H1 (cell line): Measurements from ENCODE around the gene EPYC. TPM values are rescaled to one million over a fixed set of nuclear protein-coding genes. Genes with fewer than 3 reads are reported as not detected.

ENCODE experiments used
- CTCF ChIA-PET: fragments of 300-600 bp; sonication (Branson Sonifier 250); formaldehyde crosslinking; loops from one replicate; lab custom pipeline; 2021; ENCODE audit not compliant: partially characterized antibody; lab: Charles Lee
- POLR2A ChIA-PET: fragments of 300-600 bp; sonication (Branson Sonifier 250); formaldehyde crosslinking; loops from one replicate; lab custom pipeline; 2021; ENCODE audit warnings: inconsistent platforms; ENCODE audit not compliant: partially characterized antibody; lab: Charles Lee
- DNase-seq, 2 experiments: peaks; one replicate each; pipeline versions ENCODE4 v3.0.0 to v3.0.0-alpha.2; 2010 to 2022; ENCODE audit warnings: low spot score in 2 of 2, low read depth in 1 of 2, mixed read lengths in 1 of 2
- FAIRE-seq: peaks from 2 replicates; lab custom pipeline; 2011; peaks lifted over from hg19 to GRCh38; lab: Jason Lieb, UNC
- H2AFZ ChIP-seq: 2 replicates; pipeline ENCODE4 v1.8.1; 2012; ENCODE audit warnings: low read length, inconsistent platforms
- H2AK5ac ChIP-seq: 2 replicates; pipeline ENCODE4 v1.6.1; 2013; ENCODE audit warnings: low read depth, low read length
- H2BK120ac ChIP-seq: replicated peaks from 2 replicates; pipeline ENCODE3; 2013; ENCODE audit warnings: low read depth, low read length, inconsistent platforms
- H2BK12ac ChIP-seq: 2 replicates; pipeline ENCODE4 v1.6.1; 2013; ENCODE audit warnings: low read depth, low read length
- H2BK15ac ChIP-seq: 2 replicates; pipeline ENCODE4 v1.6.1; 2013; ENCODE audit warnings: low read length
- H2BK20ac ChIP-seq: 2 replicates; pipeline ENCODE4 v1.6.1; 2013; ENCODE audit warnings: low read length
- H2BK5ac ChIP-seq: 2 replicates; pipeline ENCODE4 v1.6.1; 2013; ENCODE audit warnings: low read depth, low read length
- H3K14ac ChIP-seq: 2 replicates; pipeline ENCODE4 v1.6.1; 2013; ENCODE audit warnings: inconsistent platforms; ENCODE audit not compliant: insufficient read length
- H3K18ac ChIP-seq: 2 replicates; pipeline ENCODE4 v1.6.1; 2013; ENCODE audit warnings: low read length; ENCODE audit errors: extremely low read depth
- H3K23ac ChIP-seq: 2 replicates; pipeline ENCODE4 v1.6.1; 2013; ENCODE audit warnings: inconsistent platforms; ENCODE audit not compliant: insufficient read length
- H3K23me2 ChIP-seq: 2 replicates; pipeline ENCODE4 v1.6.1; 2013; ENCODE audit warnings: low read depth, low read length
- H3K27ac ChIP-seq: 2 replicates; pipeline ENCODE4 v1.6.1; 2011; ENCODE audit warnings: low read depth, low read length, inconsistent platforms
- H3K27me3 ChIP-seq, 4 experiments: replicated peaks in 1 of 4; 1 replicate in 1 of 4; 2 replicates in 3 of 4; pipeline versions ENCODE4 v1.6.1 to v1.8.1; 2011 to 2013; ENCODE audit warnings: low read length in 3 of 4, mild to moderate bottlenecking in 3 of 4, inconsistent platforms in 2 of 4, mixed read lengths in 2 of 4, moderate library complexity in 1 of 4; ENCODE audit not compliant: control insufficient read depth in 3 of 4, insufficient read depth in 3 of 4; ENCODE audit errors: extremely low read depth in 1 of 4
- H3K36me3 ChIP-seq, 4 experiments: 2 replicates each; pipeline versions ENCODE4 v1.6.1 to v1.8.1; 2011 to 2013; ENCODE audit warnings: mild to moderate bottlenecking in 4 of 4, low read length in 3 of 4, moderate library complexity in 2 of 4, control low read depth in 1 of 4, inconsistent platforms in 1 of 4; ENCODE audit not compliant: insufficient read depth in 4 of 4, control insufficient read depth in 2 of 4
- H3K4ac ChIP-seq: replicated peaks from 2 replicates; pipeline ENCODE3; 2013; ENCODE audit warnings: low read length, low read depth, mixed read lengths, inconsistent platforms; ENCODE audit not compliant: insufficient read length
- H3K4me1 ChIP-seq, 4 experiments: replicated peaks in 1 of 4; 1 replicate in 1 of 4; 2 replicates in 3 of 4; pipeline versions ENCODE4 v1.6.1 to v1.8.1; 2011 to 2013; ENCODE audit warnings: low read length in 3 of 4, inconsistent platforms in 2 of 4, mixed read lengths in 1 of 4; ENCODE audit not compliant: insufficient read depth in 4 of 4, control insufficient read depth in 3 of 4
- H3K4me2 ChIP-seq, 2 experiments: 2 replicates each; pipeline versions ENCODE4 v1.6.1 to v1.8.1; 2011 to 2013; ENCODE audit warnings: low read depth in 2 of 2, low read length in 2 of 2, control low read depth in 1 of 2, inconsistent platforms in 1 of 2, mild to moderate bottlenecking in 1 of 2; ENCODE audit not compliant: insufficient read depth in 1 of 2
- H3K4me3 ChIP-seq, 4 experiments: fragments of 200-600, 300-600 bp in 1 of 4; sonication (generic), shearing (Covaris generic), sonication (Bioruptor Twin) in 1 of 4; 2 replicates each; pipeline versions ENCODE4 v1.5.1 to v1.8.1; 2011 to 2016; ENCODE audit warnings: low read length in 4 of 4, low read depth in 3 of 4, control low read depth in 2 of 4, inconsistent platforms in 2 of 4, mild to moderate bottlenecking in 2 of 4, mixed read lengths in 1 of 4, moderate library complexity in 1 of 4; ENCODE audit not compliant: insufficient read depth in 2 of 4; ENCODE audit errors: extremely low read depth in 1 of 4
- H3K56ac ChIP-seq: replicated peaks from 2 replicates; pipeline ENCODE3; 2013; ENCODE audit warnings: low read depth, mild to moderate bottlenecking, mixed read lengths, low read length, inconsistent platforms; ENCODE audit not compliant: insufficient read length
- H3K79me1 ChIP-seq: 2 replicates; pipeline ENCODE4 v1.6.1; 2013; ENCODE audit warnings: low read depth, low read length, control low read depth
- H3K79me2 ChIP-seq, 2 experiments: 2 replicates each; pipeline versions ENCODE4 v1.6.1 to v1.8.1; 2012 to 2013; ENCODE audit warnings: low read length in 2 of 2, mild to moderate bottlenecking in 2 of 2, inconsistent platforms in 1 of 2; ENCODE audit not compliant: insufficient read depth in 2 of 2, control insufficient read depth in 1 of 2
- H3K9ac ChIP-seq, 4 experiments: replicated peaks in 1 of 4; 1 replicate in 1 of 4; 2 replicates in 3 of 4; pipeline versions ENCODE4 v1.6.1 to v1.8.1; 2011 to 2013; ENCODE audit warnings: low read depth in 3 of 4, low read length in 3 of 4, control low read depth in 2 of 4, mild to moderate bottlenecking in 2 of 4, moderate library complexity in 2 of 4, inconsistent platforms in 1 of 4; ENCODE audit errors: extremely low read depth in 1 of 4
- H3K9me3 ChIP-seq, 2 experiments: 2 replicates each; pipeline versions ENCODE4 v1.6.1 to v1.8.1; 2012 to 2013; ENCODE audit warnings: mild to moderate bottlenecking in 2 of 2, moderate library complexity in 2 of 2, control low read depth in 1 of 2, inconsistent platforms in 1 of 2, low read depth in 1 of 2, low read length in 1 of 2, mixed read lengths in 1 of 2; ENCODE audit not compliant: insufficient read depth in 2 of 2
- H4K20me1 ChIP-seq, 2 experiments: replicated peaks in 1 of 2; 2 replicates each; pipeline versions ENCODE3 to v1.8.1; 2011 to 2013; ENCODE audit warnings: inconsistent platforms in 2 of 2, low read length in 2 of 2, mild to moderate bottlenecking in 1 of 2; ENCODE audit not compliant: insufficient read depth in 2 of 2, control insufficient read depth in 1 of 2
- H4K5ac ChIP-seq: 2 replicates; pipeline ENCODE4 v1.6.1; 2013; ENCODE audit warnings: low read length, low read depth, mixed read lengths, inconsistent platforms; ENCODE audit not compliant: insufficient read length
- H4K8ac ChIP-seq: 2 replicates; pipeline ENCODE4 v1.8.0; 2013; ENCODE audit warnings: mild to moderate bottlenecking, moderate library complexity, low read length, inconsistent platforms; ENCODE audit not compliant: insufficient read depth; ENCODE audit errors: extremely low read depth
- H4K91ac ChIP-seq: replicated peaks from 2 replicates; pipeline ENCODE3; 2013; ENCODE audit warnings: low read length, mixed read lengths, inconsistent platforms; ENCODE audit not compliant: insufficient read length
- CBX5 ChIP-seq: fragments of 300-800, 300-1000 bp; sonication (generic); IDR thresholded peaks from 2 replicates; pipeline ENCODE4 v1.7.1; 2016; ENCODE audit warnings: antibody characterized with exemption, low read length, low read depth
- CBX8 ChIP-seq: fragments of 300-800, 300-1000 bp; sonication (generic); IDR thresholded peaks from 2 replicates; pipeline ENCODE4 v1.7.1; 2016; ENCODE audit warnings: low read depth, low read length, borderline replicate concordance
- CEBPB ChIP-seq: IDR thresholded peaks from 2 replicates; pipeline ENCODE4 v1.6.1; 2012; ENCODE audit warnings: low read depth, low read length
- CTBP2 ChIP-seq: IDR thresholded peaks from 2 replicates; pipeline ENCODE4 v1.7.0; 2011; ENCODE audit warnings: borderline replicate concordance, mild to moderate bottlenecking, moderate library complexity, mixed read lengths, low read length; ENCODE audit not compliant: insufficient read depth, insufficient read length
- CTCF ChIP-seq, 3 experiments: IDR thresholded peaks; 1 replicate in 2 of 3; 2 replicates in 1 of 3; pipeline versions ENCODE4 v1.5.1 to v1.6.1; 2011; ENCODE audit warnings: low read length in 3 of 3, mild to moderate bottlenecking in 3 of 3, inconsistent platforms in 2 of 3, low read depth in 1 of 3, moderate library complexity in 1 of 3; ENCODE audit not compliant: insufficient read depth in 1 of 3; ENCODE audit errors: control extremely low read depth in 1 of 3
- FOSL1 ChIP-seq: IDR thresholded peaks from 2 replicates; pipeline ENCODE4 v1.6.1; 2011; ENCODE audit warnings: mild to moderate bottlenecking, low read depth, low read length, moderate library complexity; ENCODE audit not compliant: insufficient read depth
- NANOG ChIP-seq: IDR thresholded peaks from 2 replicates; pipeline ENCODE4 v1.6.1; 2011; ENCODE audit warnings: low read length, low read depth, mild to moderate bottlenecking, inconsistent platforms; ENCODE audit not compliant: insufficient read depth, poor library complexity, severe bottlenecking
- RBBP5 ChIP-seq: IDR thresholded peaks from 2 replicates; pipeline ENCODE4 v1.7.1; 2012; ENCODE audit warnings: low read depth, mild to moderate bottlenecking, inconsistent platforms, low read length, moderate library complexity, borderline replicate concordance
- SIN3A ChIP-seq, 2 experiments: IDR thresholded peaks in 1 of 2; conservative IDR thresholded peaks in 1 of 2; 2 replicates each; pipeline ENCODE4 v1.6.1; 2011 to 2012; ENCODE audit warnings: low read length in 2 of 2, improper control_type of control experiment in 1 of 2, low read depth in 1 of 2, mild to moderate bottlenecking in 1 of 2
- SP2 ChIP-seq: IDR thresholded peaks from 2 replicates; pipeline ENCODE4 v1.6.1; 2012; ENCODE audit warnings: mild to moderate bottlenecking, low read length, inconsistent platforms
- SRF ChIP-seq: IDR thresholded peaks from 2 replicates; pipeline ENCODE4 v1.6.1; 2011; ENCODE audit warnings: mild to moderate bottlenecking, low read depth, low read length, moderate library complexity
- TAF7 ChIP-seq: optimal IDR thresholded peaks from 2 replicates; pipeline ENCODE3; 2011; ENCODE audit warnings: low read depth, mild to moderate bottlenecking, inconsistent platforms, low read length, moderate library complexity, borderline replicate concordance
- YY1 ChIP-seq: IDR thresholded peaks from 2 replicates; pipeline ENCODE4 v1.6.1; 2011; ENCODE audit warnings: low read depth, mild to moderate bottlenecking, low read length
- polyA plus RNA-seq, 7 experiments: library from polyadenylated mRNA; depleted of rRNA in 3 of 7; stranded (reverse) in 5 of 7; unstranded in 2 of 7; fragments of >200 nt in 5 of 7; fragments of 200-250 nt in 2 of 7; gene quantifications; 1 replicate in 5 of 7; 2 replicates in 1 of 7; 4 replicates in 1 of 7; pipeline versions ENCODE4 v1.2.1 to v1.2.3, GENCODE V29; 2011 to 2013; ENCODE audit warnings: missing spikeins in 2 of 7, mixed read lengths in 2 of 7
- total RNA-seq: library from RNA; stranded (reverse); fragmentation: NEBNext Ultra II Directional; extraction: Animal tissue kit (Norgen Biotek cat#: 25700); gene quantifications from 2 replicates; pipeline ENCODE4 v1.2.1, GENCODE V29; 2021

EPYC gene
- total and polyA plus RNA-seq, 2 of the 8 experiments (the other 6 are each of a cell fraction or from before 2014, with no cell fraction given), result not detected

GRCh38 chr12:91037276-91037675 lies 32.5 kb upstream of the EPYC start:
- ChIA-PET POLR2A (no interaction called here), CTCF (no interaction called here)
- Histone ChIP-seq H3K4me2 (no peak overlapping the region), H3K23me2 (no peaks in the 10 kb centered on the region), H2BK20ac (no peak overlapping the region), H4K91ac (no peak overlapping the region), H3K4ac (no peak overlapping the region), H3K27ac (no peak overlapping the region), H4K8ac (no peak overlapping the region), H3K9ac (no peak overlapping the region), H3K36me3 (no peaks in the 10 kb centered on the region), H3K79me1 (no peaks in the 10 kb centered on the region), H2BK15ac (no peak overlapping the region), H2AK5ac (no peak overlapping the region), H4K5ac (no peak overlapping the region), H2BK5ac (no peak overlapping the region), H3K56ac (no peak overlapping the region), H3K23ac (no peak overlapping the region), H3K4me3 (no peak overlapping the region), H3K18ac (no peak overlapping the region), H3K9me3 (no peaks in the 10 kb centered on the region), H3K27me3 (no peaks in the 10 kb centered on the region), H2BK12ac (no peak overlapping the region), H3K14ac (no peak overlapping the region), H2BK120ac (no peak overlapping the region), H4K20me1 (no peaks in the 10 kb centered on the region), H3K79me2 (no peaks in the 10 kb centered on the region), H2AFZ (no peak overlapping the region), H3K4me1 (no peaks in the 10 kb centered on the region)
- DNase-seq (no peak), FAIRE-seq (no peak)
- no peak for TF ChIP-seq CBX8
- no peak for TF ChIP-seq YY1
- TF ChIP-seq NANOG, result no peak
- TF ChIP-seq CTBP2, result no peak
- no peak for TF ChIP-seq CEBPB
- no peak for TF ChIP-seq SRF
- no peak for TF ChIP-seq CBX5
- TF ChIP-seq RBBP5, result no peak
- TF ChIP-seq CTCF (IDR thresholded peaks at IDR 0.05; ENCODE audit: control extremely low read depth in 1 of 3, insufficient read depth in 1 of 3, low read depth in 1 of 3, low read length in 3 of 3), result no peak
- no peak for TF ChIP-seq TAF7
- TF ChIP-seq SIN3A (conservative IDR thresholded peaks at IDR 0.05 in 1 of 2, IDR thresholded peaks at IDR 0.05 in 1 of 2; ENCODE audit: low read depth in 1 of 2, low read length in 2 of 2), result no peak
- no peak for TF ChIP-seq SP2
- no peak for TF ChIP-seq FOSL1
